Hematopoietic multipotent progenitor cell (in vitro differentiated cells): ENCODE data around the gene MRPS2. TPM values are rescaled to one million over a fixed set of nuclear protein-coding genes. Genes with fewer than 3 reads are reported as not detected.

ENCODE experiments used
- DNase-seq, 3 donors: peaks; one replicate each; pipeline ENCODE4 v3.0.0-alpha.2; 2011 to 2015; ENCODE audit warnings: low read depth in 2 of 3, low spot score in 2 of 3
- total RNA-seq: library from RNA; depleted of rRNA; stranded (reverse); fragments of >200 nt; gene quantifications from one replicate; pipeline ENCODE4 v1.2.3, GENCODE V29; 2012

The MRPS2 gene
- total RNA-seq, 1 donor, result 110 TPM

DNA sequence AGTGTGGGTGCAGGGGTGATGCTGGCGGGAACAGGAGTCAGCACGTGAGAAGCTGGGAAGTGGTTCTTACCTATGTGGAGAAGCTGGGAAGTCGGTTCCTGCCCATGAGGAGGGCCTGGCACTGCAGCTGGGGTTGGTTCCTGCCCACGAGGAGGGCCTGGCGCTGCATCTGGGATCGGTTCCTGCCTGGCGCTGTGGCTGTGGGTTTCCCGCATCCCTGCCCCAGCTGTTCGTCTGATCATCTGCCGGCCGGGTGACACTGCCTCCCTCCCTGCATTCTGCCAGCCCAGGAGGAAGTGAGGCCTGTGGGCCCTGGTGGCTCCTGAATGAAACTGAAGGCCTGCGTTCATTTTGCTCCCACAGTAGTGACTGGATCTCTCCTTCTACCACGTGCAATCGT is 50.5 kb downstream of the MRPS2 start:
- no peak for DNase-seq

DNA sequence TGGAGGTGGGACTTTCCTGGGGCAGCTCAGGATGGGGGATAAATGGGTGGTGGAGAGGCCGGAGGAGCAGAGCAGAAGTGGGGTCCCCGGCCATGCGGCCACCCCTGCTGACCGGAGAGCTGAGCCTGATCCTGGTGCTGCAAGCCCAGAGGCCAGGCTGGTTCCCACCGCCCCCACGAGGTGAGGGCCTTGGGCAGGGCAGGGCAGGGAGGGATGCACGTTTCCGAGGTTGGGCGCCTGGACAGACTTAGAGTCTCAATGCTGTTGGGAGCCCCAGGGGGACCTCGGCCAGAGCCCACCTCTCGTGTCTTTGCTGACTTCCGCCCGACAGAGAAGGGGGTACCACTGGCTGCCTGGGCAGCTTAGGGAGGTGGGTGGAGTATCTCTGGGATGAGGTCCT is 51.0 kb downstream of the MRPS2 start:
- no peak for DNase-seq

DNA sequence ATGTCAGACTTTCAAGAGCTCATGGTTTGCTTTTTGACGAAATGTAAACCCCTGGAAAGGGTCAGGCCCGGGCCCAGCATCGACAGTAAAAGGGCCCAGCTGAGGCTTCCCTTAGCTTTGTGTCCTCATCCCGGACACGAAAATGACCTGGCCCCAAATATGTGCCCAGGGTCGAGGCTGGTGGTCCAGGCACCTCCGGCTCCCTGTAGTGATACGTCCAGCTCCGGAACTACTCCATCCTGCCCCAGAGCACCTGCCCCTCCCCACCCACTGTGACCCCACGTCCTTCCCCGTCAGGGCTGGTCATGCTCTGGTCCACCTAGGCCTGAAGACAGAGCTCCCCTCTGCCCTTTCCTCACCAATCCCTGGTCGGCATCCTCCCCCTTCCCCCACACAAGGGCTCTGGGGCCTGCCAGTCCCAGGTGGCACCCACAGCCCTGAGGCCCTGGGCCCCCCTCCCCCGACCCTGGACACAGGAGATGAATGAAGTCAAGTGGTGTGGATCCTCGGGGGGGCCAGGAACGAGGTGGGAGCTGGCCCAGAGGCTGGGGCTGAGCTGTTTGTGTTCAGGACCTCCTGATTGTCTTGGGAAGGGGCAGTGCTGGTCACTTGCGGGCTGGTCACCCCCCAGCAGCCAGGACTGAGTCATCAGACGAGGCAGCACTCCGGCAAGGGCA is 51.7 kb downstream of the MRPS2 start:
- no peak for DNase-seq

GRCh38 chr9:135552698-135553171 is 52.3 kb downstream of the MRPS2 start:
- no peak for DNase-seq

Other genes with a start within 250 kb of the MRPS2 start
- 21.3 TPM for gene PPP1R26, start 20.9 kb upstream of the MRPS2 start, total RNA-seq
- gene LCN1, start 20.8 kb downstream of the MRPS2 start, total RNA-seq, result not detected
- not detected for gene OBP2A, start 45.4 kb downstream of the MRPS2 start, total RNA-seq
- gene PAEP, start 61.1 kb downstream of the MRPS2 start, total RNA-seq, result not detected
- gene GLT6D1, start 138.9 kb downstream of the MRPS2 start, total RNA-seq, result not detected
- not detected for gene LCN9, start 162.6 kb downstream of the MRPS2 start, total RNA-seq
- gene SOHLH1, start 198.8 kb downstream of the MRPS2 start, total RNA-seq, result not detected
- under 0.01 TPM for gene KCNT1, start 201.5 kb downstream of the MRPS2 start, total RNA-seq